SK-N-SH (cell line): ENCODE results near the gene BRD7. TPM values are rescaled to one million over a fixed set of nuclear protein-coding genes. Genes with fewer than 3 reads are reported as not detected.

Experiments
- CTCF ChIA-PET: fragments of 300-600, 350-600 bp; formaldehyde crosslinking; extraction: SDS; loops from one replicate; lab custom pipeline; 2021; lab: Yijun Ruan, JAX
- POLR2A ChIA-PET: fragments of 350-600 bp; sonication (Branson Sonifier 250); formaldehyde crosslinking; extraction: SDS; loops from one replicate; lab custom pipeline; 2020; ENCODE audit warnings: antibody characterized with exemption, inconsistent platforms; lab: Yijun Ruan, JAX
- DNase-seq: peaks from one replicate; pipeline ENCODE4 v3.0.0; 2012
- H2AFZ ChIP-seq: fragments of 200-600 bp; sonication (generic); 2 replicates; pipeline ENCODE4 v1.8.1; 2016; ENCODE audit warnings: antibody characterized with exemption, mild to moderate bottlenecking, low read depth
- H3F3A ChIP-seq: fragments of 200-600 bp; sonication (generic); replicated peaks from 2 replicates; pipeline ENCODE3; 2016; ENCODE audit warnings: antibody characterized with exemption, mild to moderate bottlenecking; ENCODE audit not compliant: insufficient read depth
- H3K27ac ChIP-seq, 2 experiments: fragments of 200-500 bp in 1 of 2; fragments of 200-600 bp in 1 of 2; sonication (Bioruptor generic) in 1 of 2; sonication (generic), shearing (Covaris generic) in 1 of 2; 2 replicates each; pipeline versions ENCODE4 v1.5.1 to v1.6.1; 2014 to 2016; ENCODE audit warnings: low read depth in 2 of 2, inconsistent platforms in 1 of 2, low read length in 1 of 2, mild to moderate bottlenecking in 1 of 2, mixed read lengths in 1 of 2
- H3K27me3 ChIP-seq: fragments of 200-600 bp; sonication (generic), shearing (Covaris generic); 2 replicates; pipeline ENCODE4 v1.6.1; 2016; ENCODE audit warnings: mixed run types; ENCODE audit not compliant: insufficient read depth
- H3K36me3 ChIP-seq, 2 experiments: fragments of 200-500 bp in 1 of 2; fragments of 200-600 bp in 1 of 2; sonication (Bioruptor generic) in 1 of 2; sonication (generic) in 1 of 2; replicated peaks in 1 of 2; 2 replicates each; pipeline versions ENCODE3 to v1.5.1; 2014 to 2016; ENCODE audit warnings: low read length in 1 of 2, mild to moderate bottlenecking in 1 of 2; ENCODE audit not compliant: insufficient read depth in 2 of 2, control insufficient read depth in 1 of 2
- H3K4me1 ChIP-seq, 2 experiments: fragments of 200-500 bp in 1 of 2; fragments of 200-600 bp in 1 of 2; sonication (Bioruptor generic) in 1 of 2; sonication (generic), shearing (Covaris generic) in 1 of 2; 2 replicates each; pipeline versions ENCODE4 v1.5.1 to v1.6.1; 2014 to 2016; ENCODE audit warnings: low read depth in 1 of 2, low read length in 1 of 2, mixed run types in 1 of 2; ENCODE audit not compliant: insufficient read depth in 2 of 2, control insufficient read depth in 1 of 2
- H3K4me2 ChIP-seq: fragments of 200-600 bp; sonication (generic), shearing (Covaris generic); 2 replicates; pipeline ENCODE4 v1.6.1; 2017; ENCODE audit warnings: mixed run types
- H3K4me3 ChIP-seq, 2 experiments: fragments of 200-500 bp in 1 of 2; fragments of 200-600 bp in 1 of 2; sonication (Bioruptor generic) in 1 of 2; sonication (generic), shearing (Covaris generic) in 1 of 2; 2 replicates each; pipeline versions ENCODE4 v1.5.1 to v1.8.1; 2014 to 2016; ENCODE audit warnings: low read depth in 2 of 2, inconsistent platforms in 1 of 2, low read length in 1 of 2, mild to moderate bottlenecking in 1 of 2, mixed read lengths in 1 of 2, moderate library complexity in 1 of 2
- H3K79me2 ChIP-seq: fragments of 200-600 bp; sonication (generic); 2 replicates; pipeline ENCODE4 v1.8.1; 2017; ENCODE audit warnings: mild to moderate bottlenecking; ENCODE audit not compliant: insufficient read depth
- H3K9ac ChIP-seq: fragments of 200-600 bp; sonication (generic); 2 replicates; pipeline ENCODE4 v1.6.1; 2017; ENCODE audit warnings: mixed run types
- H3K9me2 ChIP-seq: fragments of 200-600 bp; sonication (generic); 2 replicates; pipeline ENCODE4 v1.6.1; 2017; ENCODE audit warnings: mixed run types
- H3K9me3 ChIP-seq: fragments of 200-600 bp; sonication (generic); 2 replicates; pipeline ENCODE4 v1.6.1; 2017; ENCODE audit warnings: mixed run types, mild to moderate bottlenecking, moderate library complexity
- H4K20me1 ChIP-seq: fragments of 200-600 bp; sonication (generic); 2 replicates; pipeline ENCODE4 v1.6.1; 2017; ENCODE audit warnings: mild to moderate bottlenecking, mixed run types; ENCODE audit not compliant: insufficient read depth
- CHD2 ChIP-seq: fragments of 150-350 bp; IDR thresholded peaks from 2 replicates; pipeline ENCODE4 v1.6.1; 2018; ENCODE audit warnings: low read length; ENCODE audit not compliant: partially characterized antibody
- ELF1 ChIP-seq: IDR thresholded peaks from 2 replicates; pipeline ENCODE4 v1.4.0; 2012
- FOSL2 ChIP-seq: IDR thresholded peaks from 2 replicates; pipeline ENCODE4 v1.4.0; 2012; ENCODE audit warnings: low read depth, mild to moderate bottlenecking, moderate library complexity, borderline replicate concordance
- FOXJ3 ChIP-seq: sonication (generic); formaldehyde crosslinking; IDR thresholded peaks from 2 replicates; pipeline ENCODE4 v1.5.1; 2020; ENCODE audit warnings: mild to moderate bottlenecking, missing genetic modification reagents
- FOXM1 ChIP-seq: IDR thresholded peaks from 2 replicates; pipeline ENCODE4 v1.4.0; 2012; ENCODE audit warnings: low read depth, mild to moderate bottlenecking
- MEF2A ChIP-seq: IDR thresholded peaks from 2 replicates; pipeline ENCODE4 v1.4.0; 2012; ENCODE audit warnings: low read depth, borderline replicate concordance
- MXI1 ChIP-seq: IDR thresholded peaks from 2 replicates; pipeline ENCODE4 v1.6.1; 2012; ENCODE audit warnings: mild to moderate bottlenecking, low read depth, low read length, improper control_type of control experiment
- POLR2AphosphoS5 ChIP-seq: IDR thresholded peaks from 2 replicates; pipeline ENCODE4 v1.6.1; 2012; ENCODE audit warnings: low read depth, low read length
- RAD21 ChIP-seq: IDR thresholded peaks from 2 replicates; pipeline ENCODE4 v1.6.1; 2012; ENCODE audit warnings: mild to moderate bottlenecking, low read length
- RFX5 ChIP-seq: IDR thresholded peaks from 2 replicates; pipeline ENCODE4 v1.6.1; 2012; ENCODE audit warnings: mild to moderate bottlenecking, improper control_type of control experiment, low read length
- YY1 ChIP-seq: IDR thresholded peaks from 2 replicates; pipeline ENCODE4 v1.4.0; 2012; ENCODE audit warnings: low read depth, mild to moderate bottlenecking
- WGBS: methylation state at CpG from one replicate; pipeline ENCODE4 v1.1.6; 2017; ENCODE audit warnings: low lambda C conversion rate; 5-methylcytosine and 5-hydroxymethylcytosine counted together
- polyA plus RNA-seq, 3 experiments: library from polyadenylated mRNA; depleted of rRNA; stranded (reverse); fragments of >200 nt; gene quantifications; 2 replicates each; pipeline ENCODE4 v1.2.3, GENCODE V29; 2012
- TF ChIP-seq, protein P1 (sequence below): IDR thresholded peaks from 2 replicates; pipeline ENCODE4 v1.4.0; 2012; ENCODE audit warnings: low read depth, borderline replicate concordance
- TF ChIP-seq, protein P2 (sequence below): IDR thresholded peaks from 2 replicates; pipeline ENCODE4; 2012
- TF ChIP-seq, protein P3 (sequence below): fragments of 150-350 bp; IDR thresholded peaks from 2 replicates; pipeline ENCODE4 v1.6.1; 2016; ENCODE audit warnings: mild to moderate bottlenecking, low read depth, low read length

BRD7 gene
- polyA plus RNA-seq, 1 of the 3 experiments (the other 2 are of a cell fraction): 32.9 TPM

DNA sequence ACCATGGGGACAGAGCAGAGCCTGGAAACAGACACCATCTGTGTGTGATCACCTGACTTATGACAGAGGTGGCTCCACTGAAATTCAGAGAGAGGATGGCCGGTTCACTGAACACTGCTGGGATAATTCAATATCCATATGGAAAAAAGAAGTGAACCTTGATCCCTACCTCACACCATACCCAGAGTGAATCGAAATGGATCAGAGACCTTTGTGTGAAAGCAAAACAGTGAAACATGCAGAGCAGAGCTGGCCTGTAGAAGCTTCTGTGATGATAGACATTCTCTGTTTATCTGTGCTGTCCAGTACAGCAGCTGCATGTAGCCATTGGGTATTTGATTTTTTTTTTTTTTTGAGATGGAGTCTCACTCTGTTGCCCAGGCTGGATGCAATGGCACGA is 82.1 kb downstream of the BRD7 start:
- Histone ChIP-seq H3F3A (no peaks in the 10 kb centered on the region), H3K9me3 (no peaks in the 10 kb centered on the region), H3K79me2 (no peaks in the 10 kb centered on the region; the same call in 1 of the 2 replicates), H3K4me1 (peaks cover 0 to 19% of the 10 kb centered on the region in 2 experiments; a peak in 1 of 4 replicates), H4K20me1 (peaks cover 10% of the 10 kb centered on the region; the same call in 1 of the 2 replicates), H3K9me2 (no peaks in the 10 kb centered on the region), H2AFZ (no peak overlapping the region), H3K4me3 (no peak overlapping the region), H3K36me3 (no peaks in the 10 kb centered on the region), H3K27me3 (no peaks in the 10 kb centered on the region), H3K27ac (no peak overlapping the region), H3K4me2 (no peak overlapping the region), H3K9ac (no peak overlapping the region)
- no peak for DNase-seq
- CTCF ChIA-PET: interaction anchor here (0.9 kb wide), 1 partner anchor 76 kb away, joined by 3 read pairs; no protein-coding TSS in a partner anchor
- POLR2A ChIA-PET: no interaction called here
- 100% methylated on average over 3 of the region's 3 CpGs for WGBS
- no peak for TF ChIP-seq RAD21
- no peak for TF ChIP-seq FOSL2
- no peak for TF ChIP-seq ELF1
- TF ChIP-seq FOXJ3: no peak
- no peak for TF ChIP-seq MEF2A
- no peak for TF ChIP-seq RFX5
- TF ChIP-seq, protein P1, sequence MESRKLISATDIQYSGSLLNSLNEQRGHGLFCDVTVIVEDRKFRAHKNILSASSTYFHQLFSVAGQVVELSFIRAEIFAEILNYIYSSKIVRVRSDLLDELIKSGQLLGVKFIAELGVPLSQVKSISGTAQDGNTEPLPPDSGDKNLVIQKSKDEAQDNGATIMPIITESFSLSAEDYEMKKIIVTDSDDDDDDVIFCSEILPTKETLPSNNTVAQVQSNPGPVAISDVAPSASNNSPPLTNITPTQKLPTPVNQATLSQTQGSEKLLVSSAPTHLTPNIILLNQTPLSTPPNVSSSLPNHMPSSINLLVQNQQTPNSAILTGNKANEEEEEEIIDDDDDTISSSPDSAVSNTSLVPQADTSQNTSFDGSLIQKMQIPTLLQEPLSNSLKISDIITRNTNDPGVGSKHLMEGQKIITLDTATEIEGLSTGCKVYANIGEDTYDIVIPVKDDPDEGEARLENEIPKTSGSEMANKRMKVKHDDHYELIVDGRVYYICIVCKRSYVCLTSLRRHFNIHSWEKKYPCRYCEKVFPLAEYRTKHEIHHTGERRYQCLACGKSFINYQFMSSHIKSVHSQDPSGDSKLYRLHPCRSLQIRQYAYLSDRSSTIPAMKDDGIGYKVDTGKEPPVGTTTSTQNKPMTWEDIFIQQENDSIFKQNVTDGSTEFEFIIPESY: no peak
- no peak for TF ChIP-seq YY1
- TF ChIP-seq CHD2: no peak
- TF ChIP-seq, protein P2, sequence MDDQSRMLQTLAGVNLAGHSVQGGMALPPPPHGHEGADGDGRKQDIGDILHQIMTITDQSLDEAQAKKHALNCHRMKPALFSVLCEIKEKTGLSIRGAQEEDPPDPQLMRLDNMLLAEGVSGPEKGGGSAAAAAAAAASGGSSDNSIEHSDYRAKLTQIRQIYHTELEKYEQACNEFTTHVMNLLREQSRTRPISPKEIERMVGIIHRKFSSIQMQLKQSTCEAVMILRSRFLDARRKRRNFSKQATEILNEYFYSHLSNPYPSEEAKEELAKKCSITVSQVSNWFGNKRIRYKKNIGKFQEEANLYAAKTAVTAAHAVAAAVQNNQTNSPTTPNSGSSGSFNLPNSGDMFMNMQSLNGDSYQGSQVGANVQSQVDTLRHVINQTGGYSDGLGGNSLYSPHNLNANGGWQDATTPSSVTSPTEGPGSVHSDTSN: no peak
- TF ChIP-seq, protein P3, sequence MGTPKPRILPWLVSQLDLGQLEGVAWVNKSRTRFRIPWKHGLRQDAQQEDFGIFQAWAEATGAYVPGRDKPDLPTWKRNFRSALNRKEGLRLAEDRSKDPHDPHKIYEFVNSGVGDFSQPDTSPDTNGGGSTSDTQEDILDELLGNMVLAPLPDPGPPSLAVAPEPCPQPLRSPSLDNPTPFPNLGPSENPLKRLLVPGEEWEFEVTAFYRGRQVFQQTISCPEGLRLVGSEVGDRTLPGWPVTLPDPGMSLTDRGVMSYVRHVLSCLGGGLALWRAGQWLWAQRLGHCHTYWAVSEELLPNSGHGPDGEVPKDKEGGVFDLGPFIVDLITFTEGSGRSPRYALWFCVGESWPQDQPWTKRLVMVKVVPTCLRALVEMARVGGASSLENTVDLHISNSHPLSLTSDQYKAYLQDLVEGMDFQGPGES: no peak
- TF ChIP-seq FOXM1: no peak
- TF ChIP-seq MXI1: no peak
- TF ChIP-seq POLR2AphosphoS5: no peak
